ENCODE results near the gene SPATA9.
"Not testable (repeated sequence)": the region's sequence is repeated elsewhere in the genome, so short reads cannot be mapped to it uniquely, and the experiment has no call there.

SPATA9 gene

GRCh38 chr5:95646569-95647431 is 36.0 kb downstream of the SPATA9 start, which contains the start of gene RFESD:
Gene RFESD, plus strand, starts transcription at chr5:95646777. Its CDS starts 5,495 bp downstream, at chr5:95652272.
- DNase-seq (ENCODE audit: low read depth in 2 of 2, low spot score in 1 of 2) = peak; percentile 86 to 90

- not testable (repeated sequence) for DNase-seq (ENCODE audit: low read depth in 2 of 2, low spot score in 1 of 2)
Measured at GRCh38 chr5:95646226-95646568, 36.6 kb downstream of the SPATA9 start.

- DNase-seq (ENCODE audit: low read depth in 2 of 2, low spot score in 1 of 2) = no peak
Measured at GRCh38 chr5:95644351-95645042, 38.3 kb downstream of the SPATA9 start.

- DNase-seq (ENCODE audit: low read depth in 2 of 2, low spot score in 1 of 2) = no peak
Measured at GRCh38 chr5:95643152-95643551, 39.6 kb downstream of the SPATA9 start.

GRCh38 chr5:95641741-95642220 is 41.0 kb downstream of the SPATA9 start:
- DNase-seq (ENCODE audit: low read depth in 2 of 2, low spot score in 1 of 2) = no peak

GRCh38 chr5:95638632-95639031 is 44.2 kb downstream of the SPATA9 start:
- no peak for DNase-seq (ENCODE audit: low read depth in 2 of 2, low spot score in 1 of 2)

- DNase-seq (ENCODE audit: low read depth in 2 of 2, low spot score in 1 of 2) = no peak
Measured at GRCh38 chr5:95634081-95634480, 48.7 kb downstream of the SPATA9 start.

- no peak for DNase-seq (ENCODE audit: low read depth in 2 of 2, low spot score in 1 of 2)
Measured at GRCh38 chr5:95633671-95634070, 49.1 kb downstream of the SPATA9 start.

GRCh38 chr5:95632942-95633341 is 49.8 kb downstream of the SPATA9 start:
- not testable (repeated sequence) for DNase-seq (ENCODE audit: low read depth in 2 of 2, low spot score in 1 of 2)

GRCh38 chr5:95631991-95632675 is 50.7 kb downstream of the SPATA9 start:
- peak; percentile 44 to 46 for DNase-seq (ENCODE audit: low read depth in 2 of 2, low spot score in 1 of 2)

GRCh38 chr5:95631255-95631958 is 51.4 kb downstream of the SPATA9 start:
- DNase-seq (ENCODE audit: low read depth in 2 of 2, low spot score in 1 of 2) = no peak

- no peak for DNase-seq (ENCODE audit: low read depth in 2 of 2, low spot score in 1 of 2)
Measured at GRCh38 chr5:95630394-95630917, 52.3 kb downstream of the SPATA9 start.

GRCh38 chr5:95628933-95629332 is 53.9 kb downstream of the SPATA9 start:
- DNase-seq (ENCODE audit: low read depth in 2 of 2, low spot score in 1 of 2) = no peak

- DNase-seq (ENCODE audit: low read depth in 2 of 2, low spot score in 1 of 2) = no peak
Measured at GRCh38 chr5:95627971-95628810, 54.6 kb downstream of the SPATA9 start.

- DNase-seq (ENCODE audit: low read depth in 2 of 2, low spot score in 1 of 2) = no peak
Measured at GRCh38 chr5:95626701-95627100, 56.1 kb downstream of the SPATA9 start.

- no peak for DNase-seq (ENCODE audit: low read depth in 2 of 2, low spot score in 1 of 2)
Measured at GRCh38 chr5:95624368-95624767, 58.4 kb downstream of the SPATA9 start.

GRCh38 chr5:95623706-95624105 is 59.1 kb downstream of the SPATA9 start:
- DNase-seq (ENCODE audit: low read depth in 2 of 2, low spot score in 1 of 2) = no peak

- DNase-seq (ENCODE audit: low read depth in 2 of 2, low spot score in 1 of 2) = no peak
Measured at GRCh38 chr5:95621839-95622629, 60.8 kb downstream of the SPATA9 start.

Data from stimulated activated CD8-positive, alpha-beta memory T cell treated with anti-CD3 and anti-CD28 coated beads, Interleukin-4, amount 100 ng/mL, for 4 hours (primary cell).